GM12873 (cell line): ENCODE data around the gene KIF2C.

Source experiments
- TF ChIP-seq, protein P1 (sequence below): IDR thresholded peaks from 2 replicates; pipeline ENCODE4 v1.5.1; 2012; ENCODE audit warnings: low read depth, mild to moderate bottlenecking, moderate library complexity, low read length, control low read depth; ENCODE audit not compliant: insufficient read depth; ENCODE audit errors: missing control alignments

The KIF2C gene

DNA sequence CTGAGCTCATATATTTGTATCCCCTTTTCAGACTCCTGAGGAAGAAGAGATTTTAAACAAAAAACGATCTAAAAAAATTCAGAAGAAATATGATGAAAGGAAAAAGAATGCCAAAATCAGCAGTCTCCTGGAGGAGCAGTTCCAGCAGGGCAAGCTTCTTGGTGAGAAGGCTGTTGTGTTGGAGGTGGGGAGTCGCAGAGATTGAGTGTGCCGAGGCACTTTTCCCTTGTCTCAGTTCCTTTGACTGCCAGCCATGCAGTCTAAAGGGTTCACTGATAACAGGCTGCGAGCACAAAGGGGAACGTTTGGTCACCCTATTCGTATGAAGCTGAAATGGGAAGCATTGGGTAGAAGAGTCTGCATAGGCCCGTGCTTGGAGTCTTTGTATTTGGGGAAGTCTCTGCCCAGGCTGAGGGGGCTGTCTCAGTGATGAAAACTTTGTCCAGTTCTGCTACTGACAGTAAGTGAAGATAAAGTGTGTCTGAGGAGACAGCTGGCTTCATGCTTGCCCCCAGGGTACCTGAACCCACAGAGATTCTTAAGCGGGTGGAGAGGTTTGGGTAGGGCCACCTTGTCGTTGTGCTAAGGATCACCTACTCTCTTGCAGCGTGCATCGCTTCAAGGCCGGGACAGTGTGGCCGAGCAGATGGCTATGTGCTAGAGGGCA is 38.5 kb downstream of the KIF2C start:
- TF ChIP-seq, protein P1, sequence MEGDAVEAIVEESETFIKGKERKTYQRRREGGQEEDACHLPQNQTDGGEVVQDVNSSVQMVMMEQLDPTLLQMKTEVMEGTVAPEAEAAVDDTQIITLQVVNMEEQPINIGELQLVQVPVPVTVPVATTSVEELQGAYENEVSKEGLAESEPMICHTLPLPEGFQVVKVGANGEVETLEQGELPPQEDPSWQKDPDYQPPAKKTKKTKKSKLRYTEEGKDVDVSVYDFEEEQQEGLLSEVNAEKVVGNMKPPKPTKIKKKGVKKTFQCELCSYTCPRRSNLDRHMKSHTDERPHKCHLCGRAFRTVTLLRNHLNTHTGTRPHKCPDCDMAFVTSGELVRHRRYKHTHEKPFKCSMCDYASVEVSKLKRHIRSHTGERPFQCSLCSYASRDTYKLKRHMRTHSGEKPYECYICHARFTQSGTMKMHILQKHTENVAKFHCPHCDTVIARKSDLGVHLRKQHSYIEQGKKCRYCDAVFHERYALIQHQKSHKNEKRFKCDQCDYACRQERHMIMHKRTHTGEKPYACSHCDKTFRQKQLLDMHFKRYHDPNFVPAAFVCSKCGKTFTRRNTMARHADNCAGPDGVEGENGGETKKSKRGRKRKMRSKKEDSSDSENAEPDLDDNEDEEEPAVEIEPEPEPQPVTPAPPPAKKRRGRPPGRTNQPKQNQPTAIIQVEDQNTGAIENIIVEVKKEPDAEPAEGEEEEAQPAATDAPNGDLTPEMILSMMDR, result no peak

DNA sequence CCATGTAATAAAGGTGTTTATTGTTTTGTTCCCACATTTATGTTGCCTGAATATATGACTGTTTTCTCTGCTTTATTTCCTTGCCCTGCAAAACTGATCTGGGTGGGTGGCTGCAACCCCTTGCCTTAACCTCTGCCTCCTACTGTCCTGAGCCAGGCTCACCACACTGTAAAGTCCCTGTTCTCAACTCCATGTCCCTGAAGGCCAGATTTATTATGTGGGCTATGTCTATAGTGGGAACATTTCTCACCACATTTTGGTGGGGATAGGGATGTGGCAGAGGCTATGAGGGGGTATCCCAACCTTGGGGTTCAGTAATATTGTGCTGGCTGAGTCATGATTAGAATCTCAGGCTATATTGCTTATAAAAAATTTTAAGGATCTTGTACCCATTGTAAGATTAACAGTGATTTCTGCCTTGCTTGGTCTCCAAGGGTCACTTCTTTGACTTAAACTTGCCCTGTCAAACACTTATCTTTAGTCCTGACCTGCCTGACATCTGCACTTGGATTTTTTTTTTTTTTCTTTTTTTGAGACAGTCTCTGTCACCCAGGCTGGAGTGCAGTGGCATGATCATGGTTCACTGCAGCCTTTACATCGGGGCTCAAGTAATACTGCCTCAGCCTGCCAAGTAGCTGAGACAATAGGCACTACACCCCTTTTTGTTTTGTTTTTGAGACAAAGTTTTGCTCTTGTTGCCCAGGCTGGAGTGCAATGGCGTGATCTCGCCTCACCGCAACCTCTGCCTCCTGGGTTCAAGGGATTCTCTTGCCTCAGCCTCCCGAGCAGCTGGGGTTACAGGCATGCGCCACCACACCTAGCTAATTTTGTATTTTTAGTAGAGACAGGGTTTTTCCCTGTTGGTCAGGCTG is 39.3 kb downstream of the KIF2C start:
- TF ChIP-seq, protein P1, result no peak

DNA sequence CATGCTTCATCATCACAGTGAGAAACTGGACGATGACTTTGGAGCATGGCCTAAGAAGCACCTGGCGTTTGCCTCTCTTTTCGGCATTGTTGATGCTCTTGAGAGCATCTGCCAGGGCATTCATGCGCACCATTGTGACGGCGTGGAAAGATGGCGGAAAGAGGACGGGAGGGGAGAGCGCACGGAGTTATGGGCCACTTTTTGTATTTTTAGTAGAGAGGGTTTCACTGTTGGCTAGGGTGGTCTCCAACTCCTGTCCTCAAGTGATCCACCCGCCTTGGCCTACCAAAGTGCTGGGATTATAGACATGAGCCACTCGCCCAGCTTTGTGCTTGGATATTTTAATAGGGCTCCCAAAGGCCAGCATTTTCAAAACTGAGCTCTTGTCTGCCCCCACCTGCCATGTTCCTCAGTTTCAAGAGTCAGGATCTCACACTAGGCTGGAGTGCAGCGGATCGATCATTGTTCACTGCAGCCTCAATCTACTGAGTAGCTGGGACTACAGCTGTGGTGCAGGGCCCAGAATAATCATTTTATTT is 41.0 kb downstream of the KIF2C start:
- TF ChIP-seq, protein P1, result no peak

DNA sequence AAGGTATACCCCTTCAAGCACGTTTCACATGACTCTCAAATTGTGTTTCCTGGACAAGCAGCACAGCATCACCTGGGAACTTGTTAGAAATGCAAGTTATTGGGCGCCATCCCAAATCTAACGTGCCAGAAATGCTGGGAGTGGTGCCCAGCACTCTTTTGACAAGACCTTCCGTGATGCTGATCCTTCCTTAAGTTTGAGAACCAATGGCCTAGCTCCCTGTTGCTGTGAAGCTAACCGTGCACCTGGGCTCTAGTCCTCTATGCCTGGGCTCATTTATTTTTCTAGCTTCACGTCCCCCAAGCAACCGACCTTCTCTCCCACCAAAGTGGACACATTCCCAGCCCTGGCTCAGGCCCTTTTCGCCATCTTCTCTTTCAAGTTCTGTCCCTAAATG is 44.1 kb downstream of the KIF2C start:
- TF ChIP-seq, protein P1, result no peak

DNA sequence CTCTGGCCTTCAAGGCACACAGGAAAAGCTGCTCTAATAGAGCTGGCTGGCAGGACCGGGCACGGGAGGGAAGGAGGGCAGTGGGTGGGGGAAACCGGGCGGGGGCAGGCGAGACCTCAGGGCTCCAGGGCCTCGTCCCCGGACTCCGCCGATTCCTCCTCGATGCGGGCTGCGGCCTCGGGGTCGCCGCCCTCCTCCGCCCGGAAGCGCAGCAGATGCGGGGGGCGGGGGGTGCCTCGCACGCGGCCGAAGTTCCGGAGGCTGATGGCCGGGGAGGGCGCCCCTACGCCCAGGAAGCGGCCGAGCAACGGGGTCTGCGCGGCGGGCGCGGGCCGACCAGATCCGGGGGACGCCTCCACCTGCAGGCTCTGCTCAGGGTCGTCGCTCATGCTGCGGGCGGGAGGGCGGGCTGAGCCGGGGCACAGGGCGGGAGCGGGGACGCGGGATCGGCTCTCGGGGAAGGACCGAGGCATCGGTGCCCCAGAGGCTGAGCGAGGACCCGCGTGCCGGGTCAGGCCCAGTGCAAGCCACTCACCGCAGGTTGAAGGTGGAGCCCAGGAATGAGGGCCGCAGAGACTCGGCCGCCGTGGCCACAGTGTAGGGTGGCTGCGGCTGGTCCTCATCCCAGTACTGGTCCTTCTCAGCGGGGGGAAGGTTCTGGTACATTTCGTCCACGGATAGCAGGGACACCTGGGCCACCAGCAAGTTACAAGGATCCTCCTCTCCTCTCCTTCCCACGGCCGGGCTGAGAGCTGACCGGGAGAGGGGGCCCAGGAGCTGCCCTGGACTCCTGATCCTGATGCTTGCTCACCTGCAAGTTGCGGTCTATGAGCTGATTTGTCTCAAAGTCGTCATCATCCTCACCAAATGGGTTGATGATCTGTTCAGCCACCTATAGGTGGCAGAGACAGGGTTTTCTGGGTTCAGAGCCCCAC is 44.7 kb downstream of the KIF2C start:
- TF ChIP-seq, protein P1, result peak; percentile 41

DNA sequence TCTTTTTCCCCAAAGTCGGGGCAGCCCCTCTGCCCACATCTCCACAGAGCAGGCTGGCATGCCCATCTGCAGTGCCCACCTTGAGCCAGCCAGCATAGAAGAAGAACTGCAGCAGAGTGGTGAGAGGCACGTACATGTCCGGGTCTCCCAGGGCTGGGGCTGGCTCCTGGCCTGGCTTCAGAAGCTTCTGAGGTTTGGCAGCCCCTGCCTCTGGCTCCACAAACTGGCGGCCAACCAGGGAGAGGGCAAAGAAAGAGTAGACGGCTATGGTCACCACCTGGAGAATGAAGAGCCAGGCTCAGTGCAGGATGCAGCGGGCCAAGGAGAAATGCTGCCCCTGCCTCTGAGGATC is 45.4 kb downstream of the KIF2C start:
- TF ChIP-seq, protein P1, result no peak

DNA sequence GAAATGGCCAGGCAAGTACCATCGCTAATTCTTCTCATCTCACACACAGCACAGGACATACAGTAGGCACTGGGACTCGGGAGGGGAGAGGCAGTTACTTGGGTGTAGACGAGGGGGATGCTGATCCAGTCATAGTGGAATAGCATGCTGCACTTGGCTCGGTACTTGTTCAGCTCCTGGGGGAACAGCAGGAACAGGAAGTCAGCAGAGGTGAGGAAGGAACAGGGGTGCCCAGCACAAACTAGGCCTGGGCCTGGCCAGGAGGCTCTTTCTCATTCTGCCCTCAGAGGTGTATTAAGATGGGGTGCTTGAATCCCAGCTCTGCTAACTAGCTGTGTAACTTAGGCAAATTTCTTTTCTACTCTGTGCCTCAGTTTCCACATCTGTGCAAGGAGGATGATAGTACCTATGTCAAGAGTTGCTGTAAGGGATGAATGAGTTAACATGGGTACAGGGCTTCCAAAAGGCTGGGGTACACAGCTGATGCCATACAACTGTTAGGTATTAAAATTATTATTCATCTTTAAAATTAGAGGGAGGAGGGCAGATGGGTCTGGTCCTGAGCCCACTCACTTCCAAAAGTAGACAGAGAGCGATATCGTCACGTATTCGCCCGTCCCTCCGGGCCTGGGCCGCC is 46.0 kb downstream of the KIF2C start:
- TF ChIP-seq, protein P1, result no peak
